Esophagus muscularis mucosa (tissue), 4 donors: ENCODE data around the gene CCNL2. TPM values are rescaled to one million over a fixed set of nuclear protein-coding genes. Genes with fewer than 3 reads are reported as not detected.
"Not testable (repeated sequence)": the region's sequence is repeated elsewhere in the genome, so short reads cannot be mapped to it uniquely, and the experiment has no call there.

Experiments
- DNase-seq: peaks from one replicate; pipeline ENCODE4 v3.0.0-alpha.2; 2017; ENCODE audit errors: extremely low spot score
- H3K27ac ChIP-seq, 4 donors: fragments of 200-600 bp; sonication (generic); replicated peaks in 1 of 4; 1 replicate in 3 of 4; 2 replicates in 1 of 4; pipeline ENCODE4 v1.5.1; 2016 to 2019; ENCODE audit warnings: mild to moderate bottlenecking in 1 of 4
- H3K27me3 ChIP-seq, 4 donors: fragments of 200-600 bp; sonication (generic); one replicate each; pipeline versions ENCODE4 v1.5.1 to v1.6.0; 2016 to 2019
- H3K36me3 ChIP-seq, 4 donors: fragments of 200-600 bp; sonication (generic); one replicate each; pipeline ENCODE4 v1.5.1; 2016 to 2019
- H3K4me1 ChIP-seq, 4 donors: fragments of 200-600 bp; sonication (generic); one replicate each; pipeline ENCODE4 v1.5.1; 2016 to 2019
- H3K4me3 ChIP-seq, 4 donors: fragments of 200-600 bp; sonication (generic); 1 replicate in 2 of 4; 2 replicates in 2 of 4; pipeline ENCODE4 v1.5.1; 2016 to 2019; ENCODE audit warnings: mild to moderate bottlenecking in 4 of 4, moderate library complexity in 1 of 4
- H3K9me3 ChIP-seq, 4 donors: fragments of 200-600 bp; sonication (generic); 1 replicate in 3 of 4; 2 replicates in 1 of 4; pipeline ENCODE4 v1.5.1; 2016 to 2019
- CTCF ChIP-seq, 3 experiments: fragments of 200-600 bp in 2 of 3; fragments of 450-650 bp in 1 of 3; sonication (generic) in 2 of 3; IDR thresholded peaks; one replicate each; pipeline ENCODE4 v1.5.1; 2017 to 2019; ENCODE audit warnings: antibody characterized with exemption in 3 of 3, mild to moderate bottlenecking in 2 of 3, moderate library complexity in 1 of 3
- EP300 ChIP-seq: sonication (generic); formaldehyde crosslinking; IDR thresholded peaks from one replicate; pipeline ENCODE4 v1.6.1; 2017; ENCODE audit warnings: antibody characterized with exemption
- POLR2A ChIP-seq: fragments of 450-650 bp; IDR thresholded peaks from one replicate; pipeline ENCODE4 v1.6.1; 2017; ENCODE audit warnings: antibody characterized with exemption, moderate library complexity, mild to moderate bottlenecking, low read depth
- POLR2AphosphoS5 ChIP-seq, 2 donors: sonication (generic); formaldehyde crosslinking; IDR thresholded peaks; one replicate each; pipeline ENCODE4 v1.6.1; 2017; ENCODE audit warnings: antibody characterized with exemption in 2 of 2
- WGBS: methylation state at CpG from one replicate; pipeline ENCODE4 v1.1.5; 2018; 5-methylcytosine and 5-hydroxymethylcytosine counted together
- intact Hi-C: fragments of 100-400 bp; cut with DNase I; formaldehyde crosslinking; loops from one replicate; pipeline ENCODE4 v1.15.1; 2023
- total RNA-seq, 4 donors: library from RNA; depleted of rRNA; stranded (reverse); fragments of >200 nt; gene quantifications; one replicate each; pipeline versions ENCODE4 v1.1.0 to v1.2.1, GENCODE V29; 2016

The CCNL2 gene
- total RNA-seq, 4 donors from 2014 or later = 73.4 to 136 (median 108) TPM

GRCh38 chr1:1407636-1408318, 8.6 kb upstream of the CCNL2 start:
- H3K9me3 ChIP-seq = no peaks in the 10 kb centered on the region
- H3K27ac ChIP-seq = peak overlapping the region; percentile 88 to 92 (median 90)
- intact Hi-C loops = no loop called here
- no peaks in the 10 kb centered on the region for H3K27me3 ChIP-seq
- TF ChIP-seq CTCF (IDR thresholded peaks at IDR 0.05) (peak in 1 of 3 experiments; percentile 25), EP300 (no peak)
- 42% methylated on average over 12 of the region's 41 CpGs for WGBS
- no peak for DNase-seq
- peaks cover 12 to 40% (median 38%) of the 10 kb centered on the region in 4 donors for H3K36me3 ChIP-seq
- peak overlapping the region; percentile 79 to 98 (median 94) for H3K4me3 ChIP-seq
- peaks cover 29 to 49% (median 45%) of the 10 kb centered on the region in 4 donors for H3K4me1 ChIP-seq

DNA sequence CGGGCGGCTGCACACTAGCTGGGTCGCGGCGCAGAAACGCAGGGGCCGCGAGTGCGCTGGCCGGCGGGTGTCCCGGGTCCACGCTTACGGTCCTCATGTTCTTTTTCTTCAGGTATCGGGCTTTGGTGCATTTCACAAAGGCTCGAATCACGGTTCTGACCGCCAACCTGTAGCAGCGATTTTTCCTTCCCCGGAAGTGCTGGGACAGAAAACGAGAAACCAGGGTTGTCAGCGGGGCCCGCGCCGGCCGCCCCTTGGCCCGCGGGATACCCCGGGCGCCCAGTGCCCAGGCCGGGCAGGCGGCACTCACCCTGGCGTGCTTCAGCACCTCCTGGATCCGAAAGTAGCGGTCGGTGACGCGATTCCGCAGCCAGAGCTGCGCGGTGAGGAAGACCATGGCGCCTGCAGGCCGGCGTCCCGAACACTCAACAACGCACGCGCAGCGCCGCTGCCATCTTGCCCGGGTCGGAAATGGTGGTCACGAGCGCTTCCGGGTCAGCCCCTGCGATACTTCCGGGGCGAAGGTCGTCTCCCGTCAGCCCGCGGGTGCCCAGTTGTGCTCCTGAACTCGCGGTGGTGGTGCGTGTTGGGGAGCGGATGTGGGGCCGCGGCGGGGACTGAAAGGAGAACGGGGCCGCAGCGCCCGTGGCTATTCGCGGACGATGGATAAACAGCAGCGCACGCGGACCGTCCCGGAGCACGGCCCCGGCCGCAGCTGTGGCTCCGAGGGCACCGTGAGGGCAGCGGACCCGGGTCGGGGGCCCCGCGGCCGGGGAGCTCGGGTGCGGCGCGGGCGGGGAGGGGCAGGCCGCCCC, 7.9 kb upstream of the CCNL2 start, which contains the start of gene MRPL20:
Gene MRPL20 (minus strand): TSS at position 473 of the 815 bp plus-strand sequence. CDS start 76 bp downstream, at position 397.
- Histone ChIP-seq H3K9me3 (no peaks in the 10 kb centered on the region), H3K4me1 (peaks cover 29 to 53% (median 46%) of the 10 kb centered on the region in 4 donors), H3K4me3 (peak within 1 kb of the TSS; percentile 79 to 98 (median 94)), H3K36me3 (peaks cover 16 to 48% (median 46%) of the 10 kb centered on the region in 4 donors), H3K27ac (peak within 1 kb of the TSS; percentile 88 to 92 (median 90)), H3K27me3 (no peaks in the 10 kb centered on the region)
- WGBS = 0% methylated on average over 33 of the region's 98 CpGs
- TF ChIP-seq CTCF (IDR thresholded peaks at IDR 0.05) = peak in 2 of 3 experiments; percentile 12 to 29
- peak; percentile 92 to 99 for TF ChIP-seq POLR2AphosphoS5 (IDR thresholded peaks at IDR 0.05)
- peak; percentile 39 for TF ChIP-seq POLR2A
- no peak for TF ChIP-seq EP300
- DNase-seq = peak; percentile 99
- intact Hi-C loops = no loop called here

GRCh38 chr1:1406101-1406820, 7.1 kb upstream of the CCNL2 start:
- TF ChIP-seq CTCF (IDR thresholded peaks at IDR 0.05) = no peak
- no peak for TF ChIP-seq EP300
- no peak for TF ChIP-seq POLR2AphosphoS5 (IDR thresholded peaks at IDR 0.05)
- no peak for TF ChIP-seq POLR2A
- DNase-seq = no peak
- Histone ChIP-seq H3K4me1 (peaks cover 29 to 61% (median 48%) of the 10 kb centered on the region in 4 donors), H3K4me3 (peak overlapping the region; percentile 79 to 98 (median 94)), H3K36me3 (peaks cover 23 to 55% (median 53%) of the 10 kb centered on the region in 4 donors), H3K9me3 (no peaks in the 10 kb centered on the region), H3K27ac (peak overlapping the region; percentile 88 to 92 (median 90)), H3K27me3 (no peaks in the 10 kb centered on the region)
- intact Hi-C loops = no loop called here
- WGBS = 65% methylated on average over 27 of the region's 43 CpGs

DNA sequence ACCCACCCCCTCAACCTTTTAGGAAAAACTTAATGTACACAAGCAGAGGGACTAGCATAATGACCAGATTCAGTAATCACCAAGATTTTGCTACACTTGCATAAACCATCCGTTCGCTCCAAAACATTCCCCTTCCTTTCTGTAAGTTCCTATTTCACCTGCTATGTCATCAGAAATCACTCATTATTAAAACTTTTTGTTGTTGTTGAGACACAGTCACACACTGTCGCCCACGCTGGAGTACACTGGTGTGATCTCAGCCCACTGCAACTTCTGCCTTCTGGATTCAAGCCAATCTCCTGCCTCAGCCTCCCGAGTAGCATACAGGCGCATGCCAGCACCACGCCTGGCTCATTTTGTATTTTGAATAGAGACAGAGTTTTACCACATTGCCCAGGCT, 4.5 kb upstream of the CCNL2 start:
- Histone ChIP-seq H3K4me3 (no peak overlapping the region), H3K4me1 (peaks cover 34 to 70% (median 52%) of the 10 kb centered on the region in 4 donors), H3K27me3 (no peaks in the 10 kb centered on the region), H3K9me3 (no peaks in the 10 kb centered on the region), H3K36me3 (peaks cover 28 to 61% (median 55%) of the 10 kb centered on the region in 4 donors), H3K27ac (no peak overlapping the region)
- intact Hi-C loops = loop anchor here (2.0 kb wide), 1 partner anchor 37 kb away; no protein-coding TSS in a partner anchor
- 65% methylated on average over 7 of the region's 7 CpGs for WGBS
- DNase-seq = no peak
- no peak for TF ChIP-seq EP300
- no peak for TF ChIP-seq POLR2A
- no peak for TF ChIP-seq CTCF (IDR thresholded peaks at IDR 0.05)
- no peak for TF ChIP-seq POLR2AphosphoS5 (IDR thresholded peaks at IDR 0.05)

DNA sequence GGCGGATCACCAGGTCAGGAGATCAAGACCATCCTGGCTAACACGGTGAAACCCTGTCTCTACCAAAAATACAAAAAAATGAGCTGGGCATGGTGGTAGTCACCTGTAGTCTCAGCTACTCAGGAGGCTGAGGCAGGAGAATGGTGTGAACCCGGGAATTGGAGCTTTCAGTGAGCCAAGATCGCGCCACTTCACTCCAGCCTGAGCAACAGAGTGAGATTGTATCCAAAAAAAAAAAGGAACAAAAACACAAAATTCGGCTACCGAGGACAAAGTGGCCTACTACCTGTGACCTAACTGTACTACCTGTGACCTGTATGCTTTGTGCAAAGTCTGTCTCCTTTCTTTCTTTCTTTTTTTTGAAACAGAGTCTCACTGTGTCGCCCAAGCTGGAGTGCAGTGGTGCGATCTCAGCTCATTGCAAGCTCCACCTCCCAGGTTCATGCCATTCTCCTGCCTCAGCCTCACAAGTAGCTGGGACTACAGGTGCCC, 3.8 kb upstream of the CCNL2 start:
- 89% methylated on average over 9 of the region's 9 CpGs for WGBS
- not testable (repeated sequence) for H3K27ac ChIP-seq, H3K9me3 ChIP-seq, H3K4me3 ChIP-seq, H3K27me3 ChIP-seq, DNase-seq
- Histone ChIP-seq H3K4me1 (peaks cover 33 to 70% (median 51%) of the 10 kb centered on the region in 4 donors), H3K36me3 (peaks cover 28 to 65% (median 57%) of the 10 kb centered on the region in 4 donors)
- intact Hi-C loops = loop anchor here (2.0 kb wide), 1 partner anchor 38 kb away; no protein-coding TSS in a partner anchor
